HG03342 (cell line): ENCODE data around the gene KDM6B.
"Not testable (repeated sequence)": the region's sequence is repeated elsewhere in the genome, so short reads cannot be mapped to it uniquely, and the experiment has no call there.

ENCODE experiments used
- ATAC-seq: cut with Tn5 transposase; IDR thresholded peaks from one replicate; pipeline ENCODE4 v1.9.1; 2021; ENCODE audit warnings: mild to moderate bottlenecking, moderate library complexity; ENCODE audit not compliant: unreplicated experiment

The KDM6B gene, protein sequence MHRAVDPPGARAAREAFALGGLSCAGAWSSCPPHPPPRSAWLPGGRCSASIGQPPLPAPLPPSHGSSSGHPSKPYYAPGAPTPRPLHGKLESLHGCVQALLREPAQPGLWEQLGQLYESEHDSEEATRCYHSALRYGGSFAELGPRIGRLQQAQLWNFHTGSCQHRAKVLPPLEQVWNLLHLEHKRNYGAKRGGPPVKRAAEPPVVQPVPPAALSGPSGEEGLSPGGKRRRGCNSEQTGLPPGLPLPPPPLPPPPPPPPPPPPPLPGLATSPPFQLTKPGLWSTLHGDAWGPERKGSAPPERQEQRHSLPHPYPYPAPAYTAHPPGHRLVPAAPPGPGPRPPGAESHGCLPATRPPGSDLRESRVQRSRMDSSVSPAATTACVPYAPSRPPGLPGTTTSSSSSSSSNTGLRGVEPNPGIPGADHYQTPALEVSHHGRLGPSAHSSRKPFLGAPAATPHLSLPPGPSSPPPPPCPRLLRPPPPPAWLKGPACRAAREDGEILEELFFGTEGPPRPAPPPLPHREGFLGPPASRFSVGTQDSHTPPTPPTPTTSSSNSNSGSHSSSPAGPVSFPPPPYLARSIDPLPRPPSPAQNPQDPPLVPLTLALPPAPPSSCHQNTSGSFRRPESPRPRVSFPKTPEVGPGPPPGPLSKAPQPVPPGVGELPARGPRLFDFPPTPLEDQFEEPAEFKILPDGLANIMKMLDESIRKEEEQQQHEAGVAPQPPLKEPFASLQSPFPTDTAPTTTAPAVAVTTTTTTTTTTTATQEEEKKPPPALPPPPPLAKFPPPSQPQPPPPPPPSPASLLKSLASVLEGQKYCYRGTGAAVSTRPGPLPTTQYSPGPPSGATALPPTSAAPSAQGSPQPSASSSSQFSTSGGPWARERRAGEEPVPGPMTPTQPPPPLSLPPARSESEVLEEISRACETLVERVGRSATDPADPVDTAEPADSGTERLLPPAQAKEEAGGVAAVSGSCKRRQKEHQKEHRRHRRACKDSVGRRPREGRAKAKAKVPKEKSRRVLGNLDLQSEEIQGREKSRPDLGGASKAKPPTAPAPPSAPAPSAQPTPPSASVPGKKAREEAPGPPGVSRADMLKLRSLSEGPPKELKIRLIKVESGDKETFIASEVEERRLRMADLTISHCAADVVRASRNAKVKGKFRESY (N-terminal part only)

DNA sequence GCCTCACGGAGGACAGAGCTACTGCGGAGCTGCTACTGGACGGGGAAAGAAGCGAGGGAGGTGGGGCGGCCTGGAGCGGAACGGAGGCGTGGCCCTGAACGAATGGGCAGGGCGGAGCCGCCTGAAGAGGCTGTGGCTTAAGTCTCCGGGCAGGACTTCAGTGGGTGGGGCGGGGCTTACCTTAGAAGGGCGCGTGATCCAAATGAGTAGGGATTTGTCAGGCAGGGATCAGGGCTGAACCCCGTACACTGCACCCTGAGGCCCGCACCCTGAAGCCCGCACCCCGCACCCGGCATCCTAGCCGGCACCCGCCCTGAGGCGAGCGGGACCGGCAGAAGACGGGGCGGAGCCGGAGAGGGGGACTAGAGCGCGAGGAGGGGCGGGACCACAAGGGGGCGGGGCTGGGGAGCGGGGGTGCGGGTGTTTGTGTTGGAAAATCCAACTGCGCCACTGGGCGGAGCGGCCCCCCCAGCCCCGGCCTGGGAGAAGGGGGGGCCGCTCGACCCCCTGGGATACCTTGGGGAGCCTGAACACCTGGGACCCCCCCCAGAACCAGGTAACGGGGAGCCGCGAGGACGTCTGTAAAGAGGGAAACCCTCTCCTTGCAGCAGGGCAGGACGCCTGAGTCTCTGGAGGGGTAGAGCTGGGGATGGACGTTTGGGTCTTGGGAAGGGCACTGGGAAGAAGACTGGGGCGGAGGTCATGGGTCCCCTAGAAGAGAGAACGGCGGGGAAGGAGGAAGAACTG is at the start of gene KDM6B:
TSS of gene KDM6B (plus strand) at position 423 of the 747 bp plus-strand sequence. CDS start 11,338 bp downstream, outside the sequence.
- peak; percentile 47 for ATAC-seq

DNA sequence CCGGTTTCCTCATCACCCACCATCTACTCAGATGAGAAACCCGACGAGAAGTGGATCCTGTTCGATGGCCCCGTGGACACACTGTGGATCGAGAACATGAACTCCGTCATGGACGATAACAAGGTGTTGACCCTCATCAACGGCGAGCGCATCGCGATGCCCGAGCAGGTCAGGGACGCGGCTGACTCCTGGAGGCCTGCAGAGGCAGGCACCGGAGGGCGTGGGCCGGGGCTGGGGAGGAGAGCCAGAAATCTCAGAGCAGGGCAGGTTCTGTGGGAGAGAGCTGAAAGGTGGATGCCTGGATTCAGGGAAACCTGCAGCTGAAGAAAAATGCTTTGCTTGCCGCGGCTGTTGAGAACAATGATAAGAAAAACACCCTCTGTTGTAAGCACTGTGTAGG is 47.2 kb upstream of the KDM6B start:
- no peak for ATAC-seq

DNA sequence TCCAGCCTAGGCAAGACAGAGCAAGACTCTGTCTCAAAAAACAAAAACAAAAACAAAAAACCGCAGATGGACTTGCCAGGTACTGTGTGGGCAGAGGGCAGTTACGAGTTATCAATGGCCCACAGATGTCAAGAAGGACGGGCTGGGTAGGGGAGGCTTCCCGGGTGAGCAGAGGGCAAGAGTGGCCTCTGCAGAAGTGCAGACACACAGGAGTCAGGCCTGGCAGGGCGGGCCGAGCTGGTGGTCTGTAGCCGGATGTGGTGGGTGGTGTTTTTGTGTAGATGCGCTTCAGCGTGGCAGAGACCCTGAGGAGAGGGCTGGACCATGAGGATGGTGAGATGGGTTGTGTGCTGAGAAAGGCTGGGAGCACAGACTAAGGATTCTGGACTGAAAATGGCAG is 44.9 kb upstream of the KDM6B start:
- no peak for ATAC-seq

DNA sequence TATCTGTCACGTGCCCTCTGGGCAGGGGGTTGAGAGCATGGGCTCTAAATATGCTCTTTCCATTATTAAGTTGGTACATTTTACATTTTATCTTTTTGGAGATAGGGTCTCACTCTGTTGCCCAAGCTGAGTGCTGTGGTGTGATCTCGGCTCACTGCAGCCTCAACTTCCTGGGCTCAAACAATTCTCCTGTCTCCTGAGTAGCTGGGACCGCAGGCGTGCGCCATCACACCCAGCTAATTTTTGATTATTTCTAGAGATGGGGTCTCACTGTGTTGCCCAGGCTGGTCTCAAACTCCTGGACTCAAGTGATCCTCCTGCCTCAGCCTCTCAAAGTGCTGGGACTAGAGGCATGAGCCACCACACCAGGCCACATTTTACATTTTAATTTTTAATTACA is 43.9 kb upstream of the KDM6B start:
- no peak for ATAC-seq

DNA sequence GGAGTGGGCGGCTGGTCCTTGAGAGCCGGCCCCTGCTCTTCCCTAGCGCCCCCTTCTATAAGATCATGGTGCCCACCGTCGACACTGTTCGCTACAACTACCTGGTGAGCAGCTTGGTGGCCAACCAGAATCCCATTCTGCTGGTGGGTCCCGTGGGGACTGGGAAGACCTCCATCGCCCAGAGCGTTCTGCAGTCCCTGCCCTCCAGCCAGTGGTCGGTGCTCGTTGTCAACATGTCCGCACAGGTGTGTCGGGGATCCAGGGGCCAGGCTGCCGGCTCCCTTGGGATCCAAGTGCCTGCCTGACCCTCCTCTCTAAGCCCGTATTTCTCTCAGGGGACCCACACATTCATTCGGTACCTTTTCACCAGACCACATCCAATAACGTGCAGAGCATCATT is 41.4 kb upstream of the KDM6B start:
- no peak for ATAC-seq

DNA sequence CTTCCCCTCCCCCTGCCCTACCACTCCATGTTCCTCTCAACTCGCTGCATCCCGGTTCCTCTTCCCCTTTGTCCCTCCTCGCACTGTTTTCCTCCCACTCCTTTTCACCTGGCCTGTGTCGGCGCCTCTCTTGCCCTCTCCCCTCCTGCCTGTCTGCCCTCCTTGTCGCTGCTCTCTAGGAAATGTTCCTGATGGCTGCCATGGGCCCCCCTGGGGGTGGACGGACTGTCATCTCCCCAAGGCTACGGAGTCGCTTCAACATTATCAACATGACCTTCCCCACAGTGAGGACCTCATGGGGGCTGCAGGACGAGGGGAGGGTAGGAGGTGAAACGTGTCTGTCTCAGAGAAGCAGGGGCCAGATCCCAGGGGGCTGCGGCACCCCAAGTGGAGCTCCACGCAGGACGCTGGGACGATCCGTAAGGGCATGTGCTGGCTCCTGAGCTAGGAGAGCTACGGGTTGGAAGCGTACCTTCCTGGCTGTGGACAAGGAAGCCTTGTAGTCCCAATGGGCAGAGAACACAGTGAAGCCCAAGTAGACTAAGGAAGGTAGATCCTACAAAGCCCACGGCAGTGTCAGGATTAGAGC is 39.8 kb upstream of the KDM6B start:
- no peak for ATAC-seq

DNA sequence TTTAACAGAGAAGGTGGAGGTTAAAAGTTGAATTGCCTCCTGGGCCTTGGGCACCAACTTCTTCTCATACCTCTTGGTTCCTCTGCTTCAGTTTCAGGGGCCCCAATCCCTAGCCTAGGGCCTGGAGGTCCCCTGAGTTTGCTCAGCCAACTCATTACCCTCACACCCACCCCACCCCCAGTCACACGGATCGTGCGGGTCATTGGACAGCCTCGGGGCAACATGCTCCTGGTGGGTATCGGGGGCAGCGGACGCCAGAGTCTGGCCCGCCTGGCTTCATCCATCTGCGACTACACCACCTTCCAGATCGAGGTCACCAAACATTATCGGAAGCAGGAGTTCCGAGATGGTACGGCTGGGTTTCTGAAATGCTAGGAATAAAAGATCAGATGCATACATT is 36.0 kb upstream of the KDM6B start:
- no peak for ATAC-seq

DNA sequence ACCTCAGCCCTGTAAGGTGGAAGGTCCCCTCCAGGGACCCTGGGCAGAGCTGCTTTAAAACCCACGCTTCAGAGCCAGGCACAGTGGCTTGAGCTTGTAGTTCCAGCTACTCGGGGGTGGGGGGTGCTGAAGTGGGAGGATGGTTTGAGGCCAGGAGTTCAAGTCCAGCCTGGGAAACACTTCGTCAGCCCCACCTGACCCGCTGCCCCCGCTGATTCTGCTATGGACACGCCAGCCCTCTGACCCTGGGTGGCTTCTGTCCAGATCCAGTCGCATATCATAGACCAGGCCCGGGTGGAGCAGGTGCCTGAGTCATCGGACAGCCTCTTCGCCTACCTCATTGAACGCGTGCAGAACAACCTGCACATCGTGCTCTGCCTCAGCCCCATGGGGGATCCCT is 35.2 kb upstream of the KDM6B start:
- no peak for ATAC-seq

DNA sequence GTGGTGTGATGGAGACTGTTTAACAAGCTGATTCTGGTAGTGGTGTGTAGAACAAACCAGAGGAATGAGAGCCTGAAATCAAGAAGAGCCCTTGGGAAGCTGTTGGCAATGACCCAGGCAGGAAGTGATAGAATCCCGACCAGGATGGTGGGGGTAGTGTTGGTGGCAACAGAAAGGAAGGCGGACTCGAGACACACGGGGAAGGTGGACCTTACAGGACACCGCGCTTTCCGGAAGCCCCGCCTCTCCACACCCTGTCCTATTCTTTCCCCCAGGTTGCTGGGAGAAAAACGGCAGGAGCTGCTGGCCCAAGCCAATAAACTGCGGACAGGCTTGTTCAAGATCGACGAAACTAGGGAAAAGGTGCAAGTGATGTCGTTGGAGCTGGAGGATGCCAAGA is 30.0 kb upstream of the KDM6B start:
- ATAC-seq, result no peak

DNA sequence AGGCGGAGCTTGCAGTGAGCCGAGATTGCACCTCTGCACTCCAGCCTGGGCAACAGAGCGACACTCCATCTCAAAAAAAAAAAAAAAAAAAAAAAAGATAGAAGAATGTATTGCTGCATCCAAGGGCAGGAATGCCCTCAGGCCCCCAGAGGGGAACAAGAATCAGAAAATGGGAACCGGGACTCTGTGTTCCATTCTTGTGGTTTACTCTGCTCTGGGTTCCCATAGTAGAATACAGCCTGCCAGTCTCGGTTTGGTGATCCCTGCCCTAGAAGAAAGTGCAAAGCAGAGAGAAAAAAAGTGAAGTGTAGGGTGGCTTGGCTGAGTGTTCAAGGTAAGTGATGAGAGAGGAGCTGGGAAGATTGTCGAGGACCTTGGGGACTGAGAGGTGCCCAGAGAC is 27.4 kb upstream of the KDM6B start:
- no peak for ATAC-seq

DNA sequence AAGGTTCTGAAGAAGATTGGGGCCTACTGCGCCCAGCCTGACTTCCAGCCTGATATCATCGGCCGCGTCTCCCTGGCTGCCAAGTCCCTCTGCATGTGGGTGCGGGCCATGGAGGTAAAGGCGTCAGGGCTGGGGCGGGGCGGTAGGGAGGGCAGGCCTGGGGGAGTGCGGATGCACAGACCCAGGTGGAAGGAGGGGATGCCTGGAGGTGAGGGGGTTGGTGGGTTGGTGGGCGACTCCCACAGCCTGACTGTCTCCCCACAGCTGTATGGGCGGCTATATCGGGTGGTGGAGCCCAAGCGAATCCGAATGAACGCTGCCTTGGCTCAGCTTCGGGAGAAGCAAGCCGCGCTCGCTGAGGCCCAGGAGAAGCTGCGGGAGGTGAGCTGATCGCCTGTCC is 26.8 kb upstream of the KDM6B start:
- ATAC-seq, result no peak

DNA sequence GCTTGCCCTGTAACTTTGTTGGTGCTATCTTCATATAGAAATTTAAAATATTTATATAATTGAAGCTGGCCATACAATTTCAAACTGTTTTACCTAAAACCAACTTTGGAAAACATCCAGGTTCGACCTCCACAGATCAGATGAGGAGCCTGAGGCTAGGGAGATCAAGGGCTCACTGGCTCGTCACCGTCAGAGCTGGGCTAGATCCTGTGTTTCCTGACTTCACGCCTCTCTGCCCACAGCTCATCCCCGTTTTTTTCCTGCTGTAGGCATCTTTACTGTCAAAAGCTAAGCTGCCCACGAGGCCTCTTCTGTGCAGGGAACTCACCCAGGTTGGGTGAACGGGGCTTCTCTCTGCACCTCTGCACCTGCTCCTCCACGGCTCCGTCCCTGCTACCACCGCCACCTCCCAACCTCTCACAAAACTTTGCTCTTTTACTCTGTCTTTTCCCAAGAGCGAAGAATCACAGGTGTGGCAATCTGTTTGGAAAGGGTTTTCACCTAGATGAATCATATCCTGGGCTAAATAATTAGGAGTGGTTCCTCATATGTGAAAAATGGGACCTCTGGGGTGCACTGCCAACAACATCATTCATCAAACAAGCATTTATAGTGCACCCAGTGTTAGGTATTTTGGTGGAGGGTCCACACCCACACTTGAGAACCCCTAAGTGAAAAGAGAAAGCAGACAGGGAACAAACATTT is 24.8 kb upstream of the KDM6B start:
- ATAC-seq, result no peak

DNA sequence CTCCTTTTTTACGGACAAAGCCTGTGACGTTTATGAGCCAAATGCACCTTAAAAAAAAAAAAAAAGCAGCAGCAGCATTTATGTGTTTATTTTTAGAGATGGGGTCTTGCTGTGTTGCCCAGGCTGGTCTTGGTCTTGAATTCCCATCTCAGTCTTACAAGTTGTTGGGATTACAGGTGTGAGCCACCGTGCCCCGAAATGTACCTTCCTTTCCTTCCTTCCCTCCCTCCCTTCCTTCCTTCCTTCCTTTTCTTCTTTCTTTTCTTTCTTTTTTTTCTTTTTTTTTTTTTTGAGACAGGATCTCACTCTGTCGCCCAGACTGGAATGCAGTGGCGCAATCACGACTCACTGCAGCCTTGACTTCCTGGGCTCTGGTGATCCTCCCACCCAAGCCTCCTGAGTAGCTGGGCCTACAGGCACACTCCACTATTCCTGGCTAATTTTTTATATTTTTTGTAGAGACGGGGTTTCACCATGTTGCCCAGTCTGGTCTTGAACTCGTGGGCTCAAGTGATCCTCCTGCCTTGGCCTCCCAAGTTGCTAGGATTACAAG is 24.1 kb upstream of the KDM6B start:
- ATAC-seq, result not testable (repeated sequence)

DNA sequence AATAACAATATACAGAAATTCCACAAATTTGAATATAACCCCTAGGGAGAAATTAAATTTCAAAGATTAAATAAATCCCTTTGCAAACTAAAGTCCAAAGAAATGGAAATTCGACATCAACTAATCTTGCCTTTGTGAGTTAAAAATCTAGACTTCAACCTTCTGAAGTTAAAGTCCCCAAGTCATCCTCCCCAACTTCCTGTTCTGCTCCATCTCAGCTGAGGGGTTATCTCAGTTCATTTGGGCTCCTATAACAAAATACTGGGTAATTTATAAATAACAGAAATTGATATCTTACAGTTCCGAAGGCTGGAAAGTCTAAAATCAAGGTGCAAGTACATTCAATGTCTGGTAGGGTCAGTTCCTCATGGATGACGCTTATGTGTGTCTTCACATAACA is 22.8 kb upstream of the KDM6B start:
- ATAC-seq, result no peak

DNA sequence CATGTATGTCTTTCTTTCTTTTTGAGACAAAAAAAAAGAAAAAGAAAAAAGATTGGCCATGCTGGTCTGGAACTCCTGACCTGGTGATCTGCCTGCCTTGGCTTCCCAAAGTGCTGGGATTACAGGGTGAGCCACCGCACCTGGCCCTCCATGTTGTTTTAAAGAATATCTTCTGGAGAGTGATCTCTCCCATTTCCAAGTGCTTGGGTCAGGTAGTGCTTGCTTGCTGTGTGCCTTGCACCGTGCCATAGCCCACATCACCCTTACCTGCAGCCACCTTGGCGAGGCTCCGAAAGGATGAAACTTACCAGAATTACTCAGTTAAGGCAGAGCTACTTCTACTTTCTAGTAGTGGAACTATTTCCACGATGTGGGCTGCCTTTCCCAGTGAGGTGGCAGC is 19.0 kb upstream of the KDM6B start:
- ATAC-seq, result no peak

DNA sequence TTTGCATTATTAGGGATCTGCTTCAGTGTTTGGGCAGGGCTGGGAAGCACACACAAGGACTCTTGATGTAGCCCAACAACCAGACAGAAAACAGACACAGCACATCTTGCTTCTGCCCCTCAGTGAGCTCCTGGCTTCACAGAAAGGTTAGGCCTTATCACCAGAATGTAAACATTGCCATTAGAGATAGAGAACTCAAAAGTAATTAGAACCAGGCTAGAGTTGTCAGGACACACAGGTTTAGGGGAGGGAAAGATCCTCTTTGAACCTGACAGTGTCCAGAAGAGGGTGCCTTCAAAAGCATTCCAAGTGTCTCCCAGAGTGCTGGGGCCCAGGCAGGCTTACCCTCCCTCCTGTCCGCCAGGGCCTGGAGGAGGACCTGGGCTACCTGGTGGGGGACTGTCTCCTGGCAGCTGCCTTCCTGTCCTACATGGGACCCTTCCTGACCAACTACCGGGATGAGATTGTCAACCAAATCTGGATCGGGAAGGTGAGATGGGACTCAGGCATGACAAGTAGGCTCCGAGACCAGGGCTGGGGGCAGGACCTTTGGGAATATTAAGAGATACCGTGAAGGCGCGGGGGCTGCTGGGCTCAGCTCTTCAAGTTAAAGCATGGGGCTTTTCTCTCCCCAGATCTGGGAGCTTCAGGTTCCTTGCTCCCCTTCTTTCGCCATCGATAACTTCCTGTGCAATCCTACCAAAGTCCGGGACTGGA is 16.9 kb upstream of the KDM6B start:
- no peak for ATAC-seq

DNA sequence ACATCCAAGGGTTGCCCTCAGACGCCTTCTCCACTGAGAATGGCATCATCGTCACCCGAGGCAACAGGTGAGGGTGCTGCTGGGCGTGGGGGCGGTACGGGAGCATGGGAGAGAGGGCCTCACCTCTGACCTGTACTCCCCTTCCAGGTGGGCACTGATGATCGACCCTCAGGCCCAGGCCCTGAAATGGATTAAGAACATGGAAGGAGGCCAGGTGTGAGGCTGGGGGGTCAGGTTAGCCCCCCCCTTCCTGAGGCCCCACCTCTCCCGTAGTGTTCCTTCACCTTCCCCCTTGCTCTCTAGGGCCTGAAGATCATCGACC is 16.4 kb upstream of the KDM6B start:
- ATAC-seq, result no peak

DNA sequence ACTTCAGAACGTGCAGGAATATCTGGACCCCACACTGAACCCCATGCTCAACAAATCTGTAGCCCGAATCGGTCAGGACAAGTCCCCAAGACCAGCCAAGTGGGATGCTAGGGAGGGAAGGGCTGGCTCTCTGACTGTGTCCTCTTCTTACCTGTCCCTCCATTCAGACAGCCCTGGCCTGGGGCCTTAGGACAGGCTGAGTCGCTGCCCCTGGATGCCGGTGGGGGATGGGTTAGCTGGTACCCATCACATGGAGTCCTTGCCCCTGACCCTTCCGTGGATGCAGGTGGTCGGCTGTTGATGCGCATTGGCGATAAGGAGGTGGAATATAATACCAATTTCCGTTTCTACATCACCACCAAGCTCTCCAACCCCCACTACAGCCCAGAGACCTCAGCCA is 16.0 kb upstream of the KDM6B start:
- no peak for ATAC-seq
